ENCODE results near the gene GUK1. TPM values are rescaled to one million over a fixed set of nuclear protein-coding genes. Genes with fewer than 3 reads are reported as not detected.

The GUK1 gene
- total RNA-seq, 1 experiment from 2014 or later: 111 TPM

DNA sequence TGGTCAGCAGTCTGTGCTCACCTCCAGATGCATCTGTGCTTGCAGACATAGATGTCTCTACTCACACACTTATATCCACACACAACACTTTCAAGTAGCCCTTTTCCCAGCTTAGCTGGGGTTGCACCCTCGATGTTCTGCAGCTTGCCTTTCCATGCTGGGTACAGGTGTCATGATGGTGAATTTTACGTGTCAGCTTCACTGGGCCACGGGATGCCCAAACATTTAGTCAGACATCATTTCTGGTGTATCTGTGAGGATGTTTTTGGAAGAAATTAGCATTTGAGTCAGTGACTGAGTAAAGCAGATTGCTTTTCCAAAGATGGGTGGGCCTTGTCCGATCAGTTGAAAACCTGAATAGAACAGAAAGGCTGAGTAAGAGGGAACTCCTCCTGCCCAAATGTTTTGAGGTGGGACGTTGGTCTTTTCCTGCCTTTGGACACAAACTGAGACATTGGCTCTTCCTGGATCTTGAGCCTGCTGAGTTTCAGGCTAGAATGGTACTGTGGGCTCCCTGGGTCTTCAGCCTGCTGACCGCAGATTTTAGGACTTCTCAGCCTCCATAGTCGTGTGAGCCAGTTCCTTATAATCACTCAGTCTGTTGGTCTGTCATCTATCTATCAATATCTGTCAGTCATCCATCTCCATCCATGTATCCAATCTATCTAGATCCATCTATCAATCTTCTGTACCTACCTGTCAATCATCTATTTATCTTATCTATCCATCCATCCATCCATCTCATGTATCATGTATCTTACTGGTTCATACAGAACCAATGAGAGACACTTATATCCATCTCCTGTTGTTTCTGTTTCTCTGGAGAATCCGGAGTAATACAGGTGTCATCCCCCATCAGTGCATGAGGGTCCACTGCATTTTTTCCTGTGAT, 55.1 kb downstream of the GUK1 start (continued):
- TF ChIP-seq ZNF219 (CRISPR knock-in tag; IDR thresholded peaks at IDR 0.05; ENCODE audit: borderline replicate concordance) (no peak), ZNF263 (CRISPR knock-in tag; IDR thresholded peaks at IDR 0.05; ENCODE audit: low read depth) (no peak), JAZF1 (CRISPR knock-in tag; IDR thresholded peaks at IDR 0.05) (no peak), ESRRA (CRISPR knock-in tag; IDR thresholded peaks at IDR 0.05; ENCODE audit: borderline replicate concordance) (no peak), MXD4 (CRISPR knock-in tag; IDR thresholded peaks at IDR 0.05; ENCODE audit: borderline replicate concordance) (no peak)
- TF ChIP-seq, protein P1, sequence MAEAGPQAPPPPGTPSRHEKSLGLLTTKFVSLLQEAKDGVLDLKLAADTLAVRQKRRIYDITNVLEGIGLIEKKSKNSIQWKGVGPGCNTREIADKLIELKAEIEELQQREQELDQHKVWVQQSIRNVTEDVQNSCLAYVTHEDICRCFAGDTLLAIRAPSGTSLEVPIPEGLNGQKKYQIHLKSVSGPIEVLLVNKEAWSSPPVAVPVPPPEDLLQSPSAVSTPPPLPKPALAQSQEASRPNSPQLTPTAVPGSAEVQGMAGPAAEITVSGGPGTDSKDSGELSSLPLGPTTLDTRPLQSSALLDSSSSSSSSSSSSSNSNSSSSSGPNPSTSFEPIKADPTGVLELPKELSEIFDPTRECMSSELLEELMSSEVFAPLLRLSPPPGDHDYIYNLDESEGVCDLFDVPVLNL (CRISPR knock-in tag; IDR thresholded peaks at IDR 0.05; ENCODE audit: borderline replicate concordance, low read depth): no peak
- TF ChIP-seq, protein P2, sequence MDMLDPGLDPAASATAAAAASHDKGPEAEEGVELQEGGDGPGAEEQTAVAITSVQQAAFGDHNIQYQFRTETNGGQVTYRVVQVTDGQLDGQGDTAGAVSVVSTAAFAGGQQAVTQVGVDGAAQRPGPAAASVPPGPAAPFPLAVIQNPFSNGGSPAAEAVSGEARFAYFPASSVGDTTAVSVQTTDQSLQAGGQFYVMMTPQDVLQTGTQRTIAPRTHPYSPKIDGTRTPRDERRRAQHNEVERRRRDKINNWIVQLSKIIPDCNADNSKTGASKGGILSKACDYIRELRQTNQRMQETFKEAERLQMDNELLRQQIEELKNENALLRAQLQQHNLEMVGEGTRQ (CRISPR knock-in tag; IDR thresholded peaks at IDR 0.05): no peak

DNA sequence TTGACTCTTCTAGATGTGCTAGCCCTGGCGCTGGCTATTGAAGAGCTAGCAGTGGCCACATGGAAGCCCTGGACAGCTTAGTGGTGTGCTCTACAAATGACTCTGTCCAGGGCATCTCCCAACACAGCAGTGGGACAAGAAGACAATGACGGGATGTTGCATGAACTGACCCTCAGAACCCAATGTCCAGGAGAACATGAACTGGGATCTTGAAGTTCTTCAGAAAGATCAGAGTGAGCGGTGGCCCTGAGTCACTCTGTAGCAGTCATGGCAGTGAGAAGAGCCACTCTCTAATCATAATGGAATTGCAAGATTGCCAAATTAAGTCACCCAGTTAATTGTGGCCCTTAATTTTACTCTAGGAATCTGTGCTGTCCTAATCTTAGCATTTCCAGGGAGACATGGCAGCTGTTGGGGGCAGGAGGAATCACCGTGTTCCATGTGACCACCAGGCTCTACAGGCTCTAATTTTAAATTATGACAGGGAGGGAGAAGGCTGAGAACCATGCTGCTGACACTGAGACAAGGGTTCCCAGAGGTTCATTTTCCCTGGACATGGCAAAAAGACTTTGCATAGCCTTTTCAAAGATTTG, 57.6 kb downstream of the GUK1 start:
- Mint-ChIP-seq H3K9me3 (peaks cover 62% of the 10 kb centered on the region), H3K36me3 (peaks cover 24% of the 10 kb centered on the region), H3K4me3 (no peak overlapping the region), H3K27me3 (ENCODE audit: low read depth) (peaks cover 51% of the 10 kb centered on the region), H3K27ac (no peak overlapping the region), H3K4me1 (no peaks in the 10 kb centered on the region)
- ATAC-seq (no peak), DNase-seq (ENCODE audit: low spot score) (no peak)
- ChIA-PET CTCF (no interaction called here), POLR2A (no interaction called here)
- TF ChIP-seq NFATC4 (CRISPR knock-in tag; IDR thresholded peaks at IDR 0.05): no peak
- TF ChIP-seq, protein P3, sequence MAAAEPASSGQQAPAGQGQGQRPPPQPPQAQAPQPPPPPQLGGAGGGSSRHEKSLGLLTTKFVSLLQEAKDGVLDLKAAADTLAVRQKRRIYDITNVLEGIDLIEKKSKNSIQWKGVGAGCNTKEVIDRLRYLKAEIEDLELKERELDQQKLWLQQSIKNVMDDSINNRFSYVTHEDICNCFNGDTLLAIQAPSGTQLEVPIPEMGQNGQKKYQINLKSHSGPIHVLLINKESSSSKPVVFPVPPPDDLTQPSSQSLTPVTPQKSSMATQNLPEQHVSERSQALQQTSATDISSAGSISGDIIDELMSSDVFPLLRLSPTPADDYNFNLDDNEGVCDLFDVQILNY (CRISPR knock-in tag; IDR thresholded peaks at IDR 0.05): no peak
- TF ChIP-seq, protein P4, sequence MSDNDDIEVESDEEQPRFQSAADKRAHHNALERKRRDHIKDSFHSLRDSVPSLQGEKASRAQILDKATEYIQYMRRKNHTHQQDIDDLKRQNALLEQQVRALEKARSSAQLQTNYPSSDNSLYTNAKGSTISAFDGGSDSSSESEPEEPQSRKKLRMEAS (CRISPR knock-in tag; IDR thresholded peaks at IDR 0.05): no peak
- no peak for TF ChIP-seq IRF2 (CRISPR knock-in tag; IDR thresholded peaks at IDR 0.05; ENCODE audit: borderline replicate concordance, low read depth)
- no peak for TF ChIP-seq RORB (CRISPR knock-in tag; IDR thresholded peaks at IDR 0.05)
- TF ChIP-seq SP1 (CRISPR knock-in tag; conservative IDR thresholded peaks at IDR 0.05): no peak
- no peak for TF ChIP-seq TEAD1 (CRISPR knock-in tag; IDR thresholded peaks at IDR 0.05)
- no peak for TF ChIP-seq PRRX2 (CRISPR knock-in tag; IDR thresholded peaks at IDR 0.05)
- TF ChIP-seq, protein P5, sequence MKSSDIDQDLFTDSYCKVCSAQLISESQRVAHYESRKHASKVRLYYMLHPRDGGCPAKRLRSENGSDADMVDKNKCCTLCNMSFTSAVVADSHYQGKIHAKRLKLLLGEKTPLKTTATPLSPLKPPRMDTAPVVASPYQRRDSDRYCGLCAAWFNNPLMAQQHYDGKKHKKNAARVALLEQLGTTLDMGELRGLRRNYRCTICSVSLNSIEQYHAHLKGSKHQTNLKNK (CRISPR knock-in tag; IDR thresholded peaks at IDR 0.05): no peak
- TF ChIP-seq NR1H2 (CRISPR knock-in tag; IDR thresholded peaks at IDR 0.05): no peak
- no peak for TF ChIP-seq ZNF138 (CRISPR knock-in tag; conservative IDR thresholded peaks at IDR 0.05)
- TF ChIP-seq EMX1 (CRISPR knock-in tag; IDR thresholded peaks at IDR 0.05): no peak
- no peak for TF ChIP-seq GABPB1 (CRISPR knock-in tag; IDR thresholded peaks at IDR 0.05)
- TF ChIP-seq, protein P6, sequence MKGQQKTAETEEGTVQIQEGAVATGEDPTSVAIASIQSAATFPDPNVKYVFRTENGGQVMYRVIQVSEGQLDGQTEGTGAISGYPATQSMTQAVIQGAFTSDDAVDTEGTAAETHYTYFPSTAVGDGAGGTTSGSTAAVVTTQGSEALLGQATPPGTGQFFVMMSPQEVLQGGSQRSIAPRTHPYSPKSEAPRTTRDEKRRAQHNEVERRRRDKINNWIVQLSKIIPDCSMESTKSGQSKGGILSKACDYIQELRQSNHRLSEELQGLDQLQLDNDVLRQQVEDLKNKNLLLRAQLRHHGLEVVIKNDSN (CRISPR knock-in tag; IDR thresholded peaks at IDR 0.05): no peak
- TF ChIP-seq, protein P7, sequence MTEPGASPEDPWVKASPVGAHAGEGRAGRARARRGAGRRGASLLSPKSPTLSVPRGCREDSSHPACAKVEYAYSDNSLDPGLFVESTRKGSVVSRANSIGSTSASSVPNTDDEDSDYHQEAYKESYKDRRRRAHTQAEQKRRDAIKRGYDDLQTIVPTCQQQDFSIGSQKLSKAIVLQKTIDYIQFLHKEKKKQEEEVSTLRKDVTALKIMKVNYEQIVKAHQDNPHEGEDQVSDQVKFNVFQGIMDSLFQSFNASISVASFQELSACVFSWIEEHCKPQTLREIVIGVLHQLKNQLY (CRISPR knock-in tag; IDR thresholded peaks at IDR 0.05): no peak
- TF ChIP-seq ZBTB21 (CRISPR knock-in tag; IDR thresholded peaks at IDR 0.05; ENCODE audit: borderline replicate concordance): no peak
- TF ChIP-seq, protein P8, sequence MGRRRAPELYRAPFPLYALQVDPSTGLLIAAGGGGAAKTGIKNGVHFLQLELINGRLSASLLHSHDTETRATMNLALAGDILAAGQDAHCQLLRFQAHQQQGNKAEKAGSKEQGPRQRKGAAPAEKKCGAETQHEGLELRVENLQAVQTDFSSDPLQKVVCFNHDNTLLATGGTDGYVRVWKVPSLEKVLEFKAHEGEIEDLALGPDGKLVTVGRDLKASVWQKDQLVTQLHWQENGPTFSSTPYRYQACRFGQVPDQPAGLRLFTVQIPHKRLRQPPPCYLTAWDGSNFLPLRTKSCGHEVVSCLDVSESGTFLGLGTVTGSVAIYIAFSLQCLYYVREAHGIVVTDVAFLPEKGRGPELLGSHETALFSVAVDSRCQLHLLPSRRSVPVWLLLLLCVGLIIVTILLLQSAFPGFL (CRISPR knock-in tag; IDR thresholded peaks at IDR 0.05; ENCODE audit: borderline replicate concordance): no peak
- TF ChIP-seq FOXK1 (CRISPR knock-in tag; IDR thresholded peaks at IDR 0.05): no peak
- TF ChIP-seq GRHL2 (CRISPR knock-in tag; IDR thresholded peaks at IDR 0.05; ENCODE audit: insufficient replicate concordance, severe bottlenecking): no peak
